SK-N-SH (cell line): ENCODE measurements around the gene NME9. TPM values are rescaled to one million over a fixed set of nuclear protein-coding genes. Genes with fewer than 3 reads are reported as not detected.

ENCODE experiments used
- CTCF ChIA-PET: fragments of 300-600, 350-600 bp; formaldehyde crosslinking; extraction: SDS; loops from one replicate; lab custom pipeline; 2021; lab: Yijun Ruan, JAX
- POLR2A ChIA-PET: fragments of 350-600 bp; sonication (Branson Sonifier 250); formaldehyde crosslinking; extraction: SDS; loops from one replicate; lab custom pipeline; 2020; ENCODE audit warnings: antibody characterized with exemption, inconsistent platforms; lab: Yijun Ruan, JAX
- DNase-seq: peaks from one replicate; pipeline ENCODE4 v3.0.0; 2012
- H2AFZ ChIP-seq: fragments of 200-600 bp; sonication (generic); 2 replicates; pipeline ENCODE4 v1.8.1; 2016; ENCODE audit warnings: antibody characterized with exemption, mild to moderate bottlenecking, low read depth
- H3F3A ChIP-seq: fragments of 200-600 bp; sonication (generic); replicated peaks from 2 replicates; pipeline ENCODE3; 2016; ENCODE audit warnings: antibody characterized with exemption, mild to moderate bottlenecking; ENCODE audit not compliant: insufficient read depth
- H3K27ac ChIP-seq, 2 experiments: fragments of 200-500 bp in 1 of 2; fragments of 200-600 bp in 1 of 2; sonication (Bioruptor generic) in 1 of 2; sonication (generic), shearing (Covaris generic) in 1 of 2; 2 replicates each; pipeline versions ENCODE4 v1.5.1 to v1.6.1; 2014 to 2016; ENCODE audit warnings: low read depth in 2 of 2, inconsistent platforms in 1 of 2, low read length in 1 of 2, mild to moderate bottlenecking in 1 of 2, mixed read lengths in 1 of 2
- H3K27me3 ChIP-seq: fragments of 200-600 bp; sonication (generic), shearing (Covaris generic); 2 replicates; pipeline ENCODE4 v1.6.1; 2016; ENCODE audit warnings: mixed run types; ENCODE audit not compliant: insufficient read depth
- H3K36me3 ChIP-seq, 2 experiments: fragments of 200-500 bp in 1 of 2; fragments of 200-600 bp in 1 of 2; sonication (Bioruptor generic) in 1 of 2; sonication (generic) in 1 of 2; replicated peaks in 1 of 2; 2 replicates each; pipeline versions ENCODE3 to v1.5.1; 2014 to 2016; ENCODE audit warnings: low read length in 1 of 2, mild to moderate bottlenecking in 1 of 2; ENCODE audit not compliant: insufficient read depth in 2 of 2, control insufficient read depth in 1 of 2
- H3K4me1 ChIP-seq, 2 experiments: fragments of 200-500 bp in 1 of 2; fragments of 200-600 bp in 1 of 2; sonication (Bioruptor generic) in 1 of 2; sonication (generic), shearing (Covaris generic) in 1 of 2; 2 replicates each; pipeline versions ENCODE4 v1.5.1 to v1.6.1; 2014 to 2016; ENCODE audit warnings: low read depth in 1 of 2, low read length in 1 of 2, mixed run types in 1 of 2; ENCODE audit not compliant: insufficient read depth in 2 of 2, control insufficient read depth in 1 of 2
- H3K4me2 ChIP-seq: fragments of 200-600 bp; sonication (generic), shearing (Covaris generic); 2 replicates; pipeline ENCODE4 v1.6.1; 2017; ENCODE audit warnings: mixed run types
- H3K4me3 ChIP-seq, 2 experiments: fragments of 200-500 bp in 1 of 2; fragments of 200-600 bp in 1 of 2; sonication (Bioruptor generic) in 1 of 2; sonication (generic), shearing (Covaris generic) in 1 of 2; 2 replicates each; pipeline versions ENCODE4 v1.5.1 to v1.8.1; 2014 to 2016; ENCODE audit warnings: low read depth in 2 of 2, inconsistent platforms in 1 of 2, low read length in 1 of 2, mild to moderate bottlenecking in 1 of 2, mixed read lengths in 1 of 2, moderate library complexity in 1 of 2
- H3K79me2 ChIP-seq: fragments of 200-600 bp; sonication (generic); 2 replicates; pipeline ENCODE4 v1.8.1; 2017; ENCODE audit warnings: mild to moderate bottlenecking; ENCODE audit not compliant: insufficient read depth
- H3K9ac ChIP-seq: fragments of 200-600 bp; sonication (generic); 2 replicates; pipeline ENCODE4 v1.6.1; 2017; ENCODE audit warnings: mixed run types
- H3K9me2 ChIP-seq: fragments of 200-600 bp; sonication (generic); 2 replicates; pipeline ENCODE4 v1.6.1; 2017; ENCODE audit warnings: mixed run types
- H3K9me3 ChIP-seq: fragments of 200-600 bp; sonication (generic); 2 replicates; pipeline ENCODE4 v1.6.1; 2017; ENCODE audit warnings: mixed run types, mild to moderate bottlenecking, moderate library complexity
- H4K20me1 ChIP-seq: fragments of 200-600 bp; sonication (generic); 2 replicates; pipeline ENCODE4 v1.6.1; 2017; ENCODE audit warnings: mild to moderate bottlenecking, mixed run types; ENCODE audit not compliant: insufficient read depth
- CTCF ChIP-seq: fragments of 200-600 bp; sonication (generic); IDR thresholded peaks from 2 replicates; pipeline ENCODE4 v1.6.1; 2017; ENCODE audit warnings: antibody characterized with exemption, mild to moderate bottlenecking, moderate library complexity
- ELF1 ChIP-seq: IDR thresholded peaks from 2 replicates; pipeline ENCODE4 v1.4.0; 2012
- EP300 ChIP-seq, 2 experiments: IDR thresholded peaks; 2 replicates each; pipeline versions ENCODE4 v1.4.0 to v1.6.1; 2012; ENCODE audit warnings: borderline replicate concordance in 1 of 2, low read depth in 1 of 2, low read length in 1 of 2
- EZH2phosphoT487 ChIP-seq: fragments of 200-600 bp; sonication (generic); IDR thresholded peaks from 2 replicates; pipeline ENCODE4 v1.6.1; 2017; ENCODE audit warnings: low read depth, mixed run types, mild to moderate bottlenecking, antibody characterized with exemption, moderate library complexity, borderline replicate concordance
- GATA2 ChIP-seq: sonication (generic); formaldehyde crosslinking; IDR thresholded peaks from 2 replicates; pipeline ENCODE4 v1.5.0; 2020; ENCODE audit warnings: mild to moderate bottlenecking, missing genetic modification reagents
- JUND ChIP-seq: IDR thresholded peaks from 2 replicates; pipeline ENCODE4 v1.4.0; 2012
- RAD21 ChIP-seq: IDR thresholded peaks from 2 replicates; pipeline ENCODE4 v1.6.1; 2012; ENCODE audit warnings: mild to moderate bottlenecking, low read length
- RCOR1 ChIP-seq: fragments of 150-350 bp; IDR thresholded peaks from 2 replicates; pipeline ENCODE4 v1.6.1; 2017; ENCODE audit warnings: antibody characterized with exemption, low read length
- REST ChIP-seq: IDR thresholded peaks from 2 replicates; pipeline ENCODE4 v1.6.1; 2012; ENCODE audit warnings: mild to moderate bottlenecking, low read depth, low read length, moderate library complexity
- RFX5 ChIP-seq: IDR thresholded peaks from 2 replicates; pipeline ENCODE4 v1.6.1; 2012; ENCODE audit warnings: mild to moderate bottlenecking, improper control_type of control experiment, low read length
- RXRA ChIP-seq: IDR thresholded peaks from 2 replicates; pipeline ENCODE4 v1.4.0; 2012; ENCODE audit warnings: low read depth, mild to moderate bottlenecking, borderline replicate concordance
- SMC3 ChIP-seq: IDR thresholded peaks from 2 replicates; pipeline ENCODE4 v1.6.1; 2012; ENCODE audit warnings: low read depth, low read length, improper control_type of control experiment
- TAF1 ChIP-seq: IDR thresholded peaks from 2 replicates; pipeline ENCODE4 v1.6.1; 2012; ENCODE audit warnings: low read depth, mild to moderate bottlenecking, low read length, moderate library complexity, borderline replicate concordance
- TCF12 ChIP-seq: IDR thresholded peaks from 2 replicates; pipeline ENCODE4 v1.4.0; 2012
- USF1 ChIP-seq: IDR thresholded peaks from 2 replicates; pipeline ENCODE4 v1.4.0; 2012; ENCODE audit warnings: low read depth, borderline replicate concordance
- YY1 ChIP-seq: IDR thresholded peaks from 2 replicates; pipeline ENCODE4 v1.4.0; 2012; ENCODE audit warnings: low read depth, mild to moderate bottlenecking
- WGBS: methylation state at CpG from one replicate; pipeline ENCODE4 v1.1.6; 2017; ENCODE audit warnings: low lambda C conversion rate; 5-methylcytosine and 5-hydroxymethylcytosine counted together
- polyA plus RNA-seq, 3 experiments: library from polyadenylated mRNA; depleted of rRNA; stranded (reverse); fragments of >200 nt; gene quantifications; 2 replicates each; pipeline ENCODE4 v1.2.3, GENCODE V29; 2012
- TF ChIP-seq, protein P1 (sequence below): fragments of 150-350 bp; IDR thresholded peaks from 2 replicates; pipeline ENCODE4 v1.6.1; 2017; ENCODE audit warnings: antibody characterized with exemption, low read length, low read depth, borderline replicate concordance

Gene NME9
- polyA plus RNA-seq, 1 of the 3 experiments (the other 2 are of a cell fraction) = 0.43 TPM

GRCh38 chr3:138369151-138369900 lies 39.7 kb upstream of the NME9 start:
- Histone ChIP-seq H3K27ac (no peak overlapping the region), H3F3A (no peaks in the 10 kb centered on the region), H3K9ac (no peak overlapping the region), H3K4me2 (no peak overlapping the region), H3K36me3 (no peaks in the 10 kb centered on the region), H3K27me3 (no peaks in the 10 kb centered on the region), H2AFZ (no peak overlapping the region), H3K4me3 (no peak overlapping the region), H3K79me2 (peaks cover 5% of the 10 kb centered on the region; the same call in 1 of the 2 replicates), H4K20me1 (no peaks in the 10 kb centered on the region), H3K9me3 (no peaks in the 10 kb centered on the region), H3K4me1 (no peaks in the 10 kb centered on the region), H3K9me2 (no peaks in the 10 kb centered on the region)
- WGBS = 95% methylated on average over 8 of the region's 8 CpGs
- DNase-seq = no peak
- ChIA-PET POLR2A (no interaction called here), CTCF (interaction anchor here (0.7 kb wide), 1 partner anchor 48 kb away, joined by 3 read pairs; no protein-coding TSS in a partner anchor)
- TF ChIP-seq USF1 (no peak), TCF12 (no peak), EZH2phosphoT487 (no peak), CTCF (no peak), EP300 (IDR thresholded peaks at IDR 0.05; ENCODE audit: borderline replicate concordance in 1 of 2, low read depth in 1 of 2, low read length in 1 of 2) (no peak), JUND (no peak), ELF1 (no peak), SMC3 (no peak), RCOR1 (no peak), YY1 (no peak), RFX5 (no peak), TAF1 (no peak), GATA2 (CRISPR knock-in tag) (no peak), RAD21 (no peak), REST (no peak), RXRA (no peak)
- TF ChIP-seq, protein P1, sequence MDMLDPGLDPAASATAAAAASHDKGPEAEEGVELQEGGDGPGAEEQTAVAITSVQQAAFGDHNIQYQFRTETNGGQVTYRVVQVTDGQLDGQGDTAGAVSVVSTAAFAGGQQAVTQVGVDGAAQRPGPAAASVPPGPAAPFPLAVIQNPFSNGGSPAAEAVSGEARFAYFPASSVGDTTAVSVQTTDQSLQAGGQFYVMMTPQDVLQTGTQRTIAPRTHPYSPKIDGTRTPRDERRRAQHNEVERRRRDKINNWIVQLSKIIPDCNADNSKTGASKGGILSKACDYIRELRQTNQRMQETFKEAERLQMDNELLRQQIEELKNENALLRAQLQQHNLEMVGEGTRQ = no peak
